ENCODE results near the gene SEM1.

SEM1 gene

GRCh38 chr7:96675548-96675947, 34.1 kb downstream of the SEM1 start:
- Histone ChIP-seq H3K27me3 (replicated peaks; ENCODE audit: control insufficient read depth, insufficient read depth, low read length) (no peaks in the 10 kb centered on the region), H3K4me3 (replicated peaks; ENCODE audit: low read depth, low read length) (no peak overlapping the region), H3K36me3 (ENCODE audit: control insufficient read depth, insufficient read depth, low read length) (no peaks in the 10 kb centered on the region; the same call in 1 of the 2 replicates)
- no peak for TF ChIP-seq CTCF (IDR thresholded peaks at IDR 0.05; ENCODE audit: insufficient read depth, low read length, poor library complexity, severe bottlenecking)
- no peak for DNase-seq (ENCODE audit: extremely low read depth, insufficient read length)

GRCh38 chr7:96674565-96674964, 35.1 kb downstream of the SEM1 start:
- no peak overlapping the region for H3K4me3 ChIP-seq (replicated peaks; ENCODE audit: low read depth, low read length)
- TF ChIP-seq CTCF (IDR thresholded peaks at IDR 0.05; ENCODE audit: insufficient read depth, low read length, poor library complexity, severe bottlenecking): no peak
- H3K36me3 ChIP-seq (ENCODE audit: control insufficient read depth, insufficient read depth, low read length): no peaks in the 10 kb centered on the region; the same call in 1 of the 2 replicates
- H3K27me3 ChIP-seq (replicated peaks; ENCODE audit: control insufficient read depth, insufficient read depth, low read length): no peaks in the 10 kb centered on the region
- no peak for DNase-seq (ENCODE audit: extremely low read depth, insufficient read length)

- DNase-seq (ENCODE audit: extremely low read depth, insufficient read length): no peak
- no peak for TF ChIP-seq CTCF (IDR thresholded peaks at IDR 0.05; ENCODE audit: insufficient read depth, low read length, poor library complexity, severe bottlenecking)
- H3K4me3 ChIP-seq (replicated peaks; ENCODE audit: low read depth, low read length): no peak overlapping the region
Measured at GRCh38 chr7:96671854-96672253, 37.8 kb downstream of the SEM1 start.

GRCh38 chr7:96670338-96671289, 39.0 kb downstream of the SEM1 start:
- no peak for DNase-seq (ENCODE audit: extremely low read depth, insufficient read length)
- H3K4me3 ChIP-seq (replicated peaks; ENCODE audit: low read depth, low read length): no peak overlapping the region
- H3K36me3 ChIP-seq (ENCODE audit: control insufficient read depth, insufficient read depth, low read length): no peaks in the 10 kb centered on the region; the same call in 1 of the 2 replicates
- no peaks in the 10 kb centered on the region for H3K27me3 ChIP-seq (replicated peaks; ENCODE audit: control insufficient read depth, insufficient read depth, low read length)
- TF ChIP-seq CTCF (IDR thresholded peaks at IDR 0.05; ENCODE audit: insufficient read depth, low read length, poor library complexity, severe bottlenecking): no peak

More at GRCh38 chr7:96671854-96672253, 37.8 kb downstream of the SEM1 start:
- Histone ChIP-seq H3K27me3 (replicated peaks; ENCODE audit: control insufficient read depth, insufficient read depth, low read length) (no peaks in the 10 kb centered on the region), H3K36me3 (ENCODE audit: control insufficient read depth, insufficient read depth, low read length) (no peaks in the 10 kb centered on the region; the same call in 1 of the 2 replicates)

GRCh38 chr7:96669812-96670211, 39.8 kb downstream of the SEM1 start:
- H3K36me3 ChIP-seq (ENCODE audit: control insufficient read depth, insufficient read depth, low read length): no peaks in the 10 kb centered on the region; the same call in 1 of the 2 replicates
- H3K4me3 ChIP-seq (replicated peaks; ENCODE audit: low read depth, low read length): no peak overlapping the region
- DNase-seq (ENCODE audit: extremely low read depth, insufficient read length): no peak
- H3K27me3 ChIP-seq (replicated peaks; ENCODE audit: control insufficient read depth, insufficient read depth, low read length): no peaks in the 10 kb centered on the region
- no peak for TF ChIP-seq CTCF (IDR thresholded peaks at IDR 0.05; ENCODE audit: insufficient read depth, low read length, poor library complexity, severe bottlenecking)

Measured in GM06990 (cell line).